ENCODE results near the gene PCDHA4.

The PCDHA4 gene

DNA sequence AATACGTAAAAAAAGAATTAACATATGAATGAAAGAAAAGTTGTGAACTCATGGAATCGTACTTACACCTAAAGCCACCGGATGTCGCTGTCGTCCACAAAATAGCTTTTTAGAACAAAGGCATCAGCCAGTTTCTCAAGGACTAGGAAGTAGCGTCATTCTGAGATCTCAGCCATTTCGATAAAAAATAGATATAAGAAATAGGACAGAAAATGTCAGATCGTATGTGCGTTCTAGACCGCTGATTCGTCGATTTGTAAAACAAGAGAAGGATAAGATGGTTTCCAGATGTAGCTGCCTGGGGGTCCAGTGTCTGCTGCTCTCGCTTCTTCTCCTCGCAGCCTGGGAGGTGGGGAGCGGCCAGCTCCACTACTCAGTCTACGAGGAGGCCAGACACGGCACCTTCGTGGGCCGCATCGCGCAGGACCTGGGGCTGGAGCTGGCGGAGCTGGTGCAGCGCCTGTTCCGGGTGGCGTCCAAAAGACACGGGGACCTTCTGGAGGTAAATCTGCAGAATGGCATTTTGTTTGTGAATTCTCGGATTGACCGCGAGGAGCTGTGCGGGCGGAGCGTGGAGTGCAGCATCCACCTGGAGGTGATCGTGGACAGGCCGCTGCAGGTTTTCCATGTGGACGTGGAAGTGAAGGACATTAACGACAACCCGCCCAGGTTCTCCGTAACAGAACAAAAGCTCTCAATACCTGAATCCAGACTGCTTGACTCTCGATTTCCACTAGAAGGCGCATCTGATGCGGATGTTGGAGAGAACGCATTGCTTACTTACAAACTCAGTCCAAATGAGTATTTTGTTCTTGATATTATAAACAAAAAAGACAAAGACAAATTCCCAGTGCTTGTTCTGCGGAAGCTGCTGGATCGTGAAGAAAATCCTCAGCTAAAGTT is 49.2 kb downstream of the PCDHA4 start, which contains the start of gene PCDHA10:
TSS of gene PCDHA10 (plus strand) at position 126 of the 903 bp plus-strand sequence. CDS start at position 278, 152 bp downstream.
- no peak for DNase-seq (ENCODE audit: low read depth in 2 of 2, low spot score in 1 of 2)

DNA sequence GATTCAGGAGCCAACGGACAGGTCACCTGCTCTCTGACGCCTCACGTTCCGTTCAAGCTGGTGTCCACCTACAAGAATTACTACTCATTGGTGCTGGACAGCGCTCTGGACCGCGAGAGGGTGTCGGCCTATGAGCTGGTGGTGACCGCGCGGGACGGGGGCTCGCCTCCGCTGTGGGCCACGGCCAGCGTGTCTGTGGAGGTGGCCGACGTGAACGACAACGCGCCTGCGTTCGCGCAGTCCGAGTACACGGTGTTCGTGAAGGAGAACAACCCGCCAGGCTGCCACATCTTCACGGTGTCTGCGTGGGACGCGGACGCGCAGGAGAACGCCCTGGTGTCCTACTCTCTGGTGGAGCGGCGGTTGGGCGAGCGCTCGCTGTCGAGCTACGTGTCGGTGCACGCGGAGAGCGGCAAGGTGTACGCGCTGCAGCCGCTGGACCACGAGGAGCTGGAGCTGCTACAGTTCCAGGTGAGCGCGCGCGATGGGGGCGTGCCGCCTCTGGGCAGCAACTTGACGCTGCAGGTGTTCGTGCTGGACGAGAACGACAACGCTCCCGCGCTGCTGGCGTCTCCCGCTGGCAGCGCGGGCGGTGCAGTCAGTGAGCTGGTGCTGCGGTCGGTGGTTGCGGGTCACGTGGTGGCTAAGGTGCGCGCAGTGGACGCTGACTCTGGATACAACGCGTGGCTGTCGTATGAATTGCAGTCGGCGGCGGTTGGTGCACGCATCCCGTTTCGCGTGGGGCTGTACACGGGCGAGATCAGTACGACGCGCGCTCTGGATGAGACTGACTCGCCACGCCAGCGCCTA is 50.5 kb downstream of the PCDHA4 start:
- DNase-seq (ENCODE audit: low read depth in 2 of 2, low spot score in 1 of 2), result no peak

- DNase-seq (ENCODE audit: low read depth in 2 of 2, low spot score in 1 of 2), result no peak
Measured at GRCh38 chr5:140857987-140858240, 51.0 kb downstream of the PCDHA4 start.

GRCh38 chr5:140862441-140863295 is 55.8 kb downstream of the PCDHA4 start:
- DNase-seq (ENCODE audit: low read depth in 2 of 2, low spot score in 1 of 2), result no peak
